GM18517 (cell line): ENCODE measurements around the gene ATF6.
A peak's percentile ranks its signal among the peaks of the same experiment; 100 is the strongest.

ENCODE experiments used
- ATAC-seq: cut with Tn5 transposase; IDR thresholded peaks from one replicate; pipeline ENCODE4 v1.9.1; 2021; ENCODE audit warnings: mild to moderate bottlenecking, moderate library complexity; ENCODE audit not compliant: unreplicated experiment

The ATF6 gene

DNA sequence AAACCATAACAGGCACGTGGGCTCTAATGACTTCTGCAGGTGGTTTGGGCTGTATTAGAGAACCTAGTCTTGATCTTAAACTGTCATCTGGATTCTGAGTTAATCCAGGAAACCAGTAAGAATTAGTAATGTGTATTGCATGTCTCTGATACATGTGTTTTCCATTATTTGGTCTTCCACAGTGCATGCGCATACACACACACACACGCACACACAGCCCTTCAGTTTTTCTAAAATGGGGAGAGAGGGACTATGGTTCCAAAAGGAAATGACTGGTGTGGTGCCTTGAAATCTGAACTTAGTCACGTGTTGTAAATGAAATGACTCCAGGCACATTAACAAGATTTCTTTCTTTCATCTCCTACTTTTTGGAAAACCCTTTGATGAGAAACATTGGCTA lies 190.0 kb downstream of the ATF6 start:
- ATAC-seq, result no peak

DNA sequence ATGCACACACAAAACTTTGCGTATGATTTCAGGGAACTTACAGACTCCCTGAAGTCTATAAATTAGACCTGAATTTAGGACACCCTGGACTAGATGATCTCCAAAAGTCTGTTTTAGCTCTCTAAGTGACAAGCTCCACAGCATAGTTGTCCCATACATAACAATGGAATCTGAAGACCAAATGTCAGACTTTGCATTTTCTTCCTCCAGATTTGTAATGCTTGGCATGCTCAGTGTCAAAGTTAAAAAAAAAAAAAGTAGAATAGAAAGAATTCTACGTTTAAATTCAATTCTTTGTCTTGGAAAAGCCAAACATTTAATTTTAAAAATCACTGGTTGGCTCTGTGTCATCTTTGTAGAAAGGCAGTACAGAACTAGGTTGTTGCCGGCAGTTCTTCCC lies 190.8 kb downstream of the ATF6 start:
- no peak for ATAC-seq

DNA sequence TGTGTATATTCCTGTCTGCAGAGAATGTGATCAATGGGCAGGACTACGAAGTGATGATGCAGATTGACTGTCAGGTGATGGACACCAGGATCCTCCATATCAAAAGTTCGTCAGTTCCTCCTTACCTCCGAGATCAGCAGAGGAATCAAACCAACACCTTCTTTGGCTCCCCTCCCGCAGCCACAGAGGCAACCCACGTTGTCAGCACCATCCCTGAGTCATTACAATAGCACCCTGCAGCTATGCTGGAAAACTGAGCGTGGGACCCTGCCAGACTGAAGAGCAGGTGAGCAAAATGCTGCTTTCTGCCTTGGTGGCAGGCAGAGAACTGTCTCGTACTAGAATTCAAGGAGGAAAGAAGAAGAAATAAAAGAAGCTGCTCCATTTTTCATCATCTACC lies 192.3 kb downstream of the ATF6 start:
- no peak for ATAC-seq

DNA sequence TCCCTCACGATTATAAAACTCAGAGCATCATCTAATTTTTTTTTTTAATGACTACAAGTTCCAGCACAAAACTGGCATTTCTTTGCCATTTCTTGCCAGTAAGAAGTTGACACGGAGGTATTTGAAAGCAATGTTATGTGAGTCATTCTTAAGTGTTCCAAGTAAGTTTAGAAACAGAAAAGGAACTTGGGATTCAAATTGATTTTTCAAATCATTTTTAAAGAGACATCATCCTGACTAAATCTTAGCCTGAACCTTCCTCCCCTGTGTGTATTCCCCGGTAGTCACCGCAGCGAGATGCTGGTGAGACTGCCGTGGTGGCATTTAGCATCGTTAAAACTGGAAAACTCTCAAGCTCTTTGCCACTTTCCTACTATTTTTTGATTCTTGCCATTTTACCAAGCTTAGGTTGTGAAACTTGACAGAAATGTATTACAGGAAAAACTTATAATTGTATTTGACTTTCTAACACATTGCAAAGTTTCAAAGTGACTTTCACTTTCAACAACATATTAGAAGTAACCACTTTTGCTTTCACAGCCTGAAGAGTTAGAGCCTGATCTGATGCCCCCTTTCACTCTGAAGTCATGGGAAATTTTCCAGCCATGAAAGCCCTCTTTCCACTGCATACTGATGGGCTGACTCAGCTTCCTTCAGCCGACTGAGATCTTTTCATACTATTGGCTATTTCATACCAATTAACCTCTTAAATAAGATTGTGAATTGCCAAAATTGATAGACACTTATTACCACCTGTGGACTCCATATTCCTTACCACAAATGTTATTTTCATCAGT lies 196.2 kb downstream of the ATF6 start:
- ATAC-seq, result peak; percentile 79

DNA sequence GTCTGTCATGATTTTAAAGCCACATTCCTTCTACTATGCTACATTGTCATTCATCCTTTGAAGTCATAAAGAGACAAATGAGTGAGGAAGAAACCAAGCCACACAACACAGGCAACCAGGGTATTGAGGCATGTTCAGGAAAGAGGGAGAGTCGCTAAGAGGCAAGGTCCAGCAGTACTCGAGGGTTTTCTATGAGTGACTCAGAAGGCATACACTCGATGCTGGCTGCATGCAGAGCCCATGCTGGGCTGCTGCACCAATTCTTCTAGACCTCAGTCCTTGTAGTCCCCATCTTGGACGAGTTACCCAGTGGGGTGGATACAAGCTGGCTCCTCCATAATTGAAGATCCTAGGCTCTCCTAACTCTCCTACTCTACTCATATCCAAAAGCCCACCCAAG lies 199.9 kb downstream of the ATF6 start:
- no peak for ATAC-seq

DNA sequence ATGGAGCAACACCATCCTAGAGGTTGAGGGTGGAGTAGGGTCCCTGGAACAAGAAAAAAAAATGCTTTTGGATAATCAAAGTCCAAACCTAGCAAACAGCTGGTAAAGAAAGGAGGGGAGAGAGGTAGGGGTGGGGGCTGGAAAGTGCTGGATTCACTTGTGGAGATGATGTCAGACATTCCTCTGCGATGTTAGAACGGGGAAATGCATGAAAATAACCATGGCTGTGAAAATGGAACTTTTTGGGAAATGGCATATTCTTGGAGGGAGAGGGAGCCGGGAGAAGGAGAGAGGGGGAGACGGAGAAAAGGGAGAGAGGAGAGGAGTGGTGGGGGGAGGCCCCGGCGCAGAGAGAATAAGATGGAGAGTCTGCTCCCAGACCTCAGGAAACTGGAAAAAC lies 203.9 kb downstream of the ATF6 start:
- ATAC-seq, result no peak

DNA sequence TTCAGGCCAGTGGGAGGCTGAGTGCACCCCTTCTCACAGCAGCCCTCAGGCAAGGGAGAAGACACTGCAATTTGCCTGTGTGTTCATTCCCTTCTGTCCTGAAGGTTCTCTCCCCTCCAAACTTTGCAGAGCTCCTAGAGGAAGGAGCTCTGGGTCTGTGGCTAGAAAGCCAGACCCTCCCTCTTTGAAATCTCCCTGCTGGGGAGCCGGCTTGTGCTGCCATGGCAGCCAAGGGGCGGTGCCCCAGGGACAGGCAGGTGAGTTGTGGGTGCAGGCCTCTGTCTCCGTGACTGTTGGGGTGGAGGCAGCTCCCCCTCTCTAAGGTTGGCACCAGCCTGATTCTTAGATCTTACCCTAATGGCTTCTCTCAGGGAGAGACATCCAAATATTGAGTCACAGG lies 204.5 kb downstream of the ATF6 start:
- ATAC-seq, result no peak

DNA sequence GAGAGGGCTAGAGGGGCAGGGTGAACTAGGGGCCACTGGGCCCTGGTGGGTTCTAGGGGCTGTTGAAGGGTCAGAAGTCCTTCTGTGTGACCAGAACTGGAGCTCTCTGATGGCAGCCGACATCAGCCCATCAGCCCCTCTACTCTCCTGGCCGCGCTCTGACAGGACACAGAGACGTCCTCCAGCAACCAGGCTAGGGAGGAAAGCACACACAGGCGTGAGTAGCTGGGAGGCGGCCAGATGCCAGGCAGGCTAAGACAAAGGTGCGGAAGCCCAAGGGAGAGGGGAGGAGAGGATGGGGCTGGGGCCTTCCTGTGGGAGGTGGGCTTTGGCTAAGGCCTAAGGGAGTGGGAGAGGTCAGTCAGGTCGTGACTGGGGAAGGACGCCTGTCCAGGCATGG lies 206.7 kb downstream of the ATF6 start:
- ATAC-seq, result no peak

DNA sequence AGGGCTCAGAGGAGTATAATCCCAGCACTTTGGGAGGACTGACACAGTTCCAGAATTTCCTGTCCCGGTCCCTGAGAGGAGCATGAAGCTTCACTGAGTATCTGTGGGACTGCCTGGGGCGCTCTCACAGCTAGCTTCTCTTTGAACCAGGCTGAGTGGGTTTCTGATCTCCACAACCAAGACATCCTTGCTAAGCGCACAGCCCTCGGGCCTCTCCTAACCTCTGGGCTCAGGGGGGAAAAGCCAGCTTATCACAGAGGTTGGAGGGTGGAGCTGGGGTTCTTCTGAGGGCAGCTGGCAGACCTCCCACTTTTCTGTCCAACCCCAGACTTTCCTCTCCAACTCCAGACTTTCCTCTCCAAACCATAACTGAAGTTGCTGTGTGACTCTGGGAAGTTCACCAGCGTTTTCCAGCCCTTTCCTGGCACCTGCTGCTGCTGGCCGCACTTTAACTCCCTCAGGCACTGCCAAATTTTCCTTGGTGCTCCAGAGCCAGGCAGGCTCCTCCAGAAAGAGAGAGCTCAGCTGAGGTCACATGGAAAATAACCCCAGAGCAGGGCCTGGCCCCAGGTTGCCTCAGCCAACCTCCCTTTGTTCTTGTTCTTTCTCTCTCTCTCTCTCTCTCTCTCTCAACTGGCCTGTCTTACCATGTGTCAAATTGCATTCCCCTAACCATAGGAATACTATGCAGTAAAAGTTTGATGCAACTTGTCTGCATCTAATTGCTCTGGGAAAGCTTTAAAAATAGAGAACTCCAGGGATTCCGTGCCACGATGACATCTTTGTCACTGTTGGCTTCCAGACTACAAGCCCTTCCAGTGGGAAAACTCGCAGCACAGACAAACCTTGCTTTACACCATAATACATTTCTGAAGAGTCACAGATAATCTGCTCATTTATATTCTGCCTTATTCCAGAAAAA lies 208.1 kb downstream of the ATF6 start:
- ATAC-seq, result no peak

DNA sequence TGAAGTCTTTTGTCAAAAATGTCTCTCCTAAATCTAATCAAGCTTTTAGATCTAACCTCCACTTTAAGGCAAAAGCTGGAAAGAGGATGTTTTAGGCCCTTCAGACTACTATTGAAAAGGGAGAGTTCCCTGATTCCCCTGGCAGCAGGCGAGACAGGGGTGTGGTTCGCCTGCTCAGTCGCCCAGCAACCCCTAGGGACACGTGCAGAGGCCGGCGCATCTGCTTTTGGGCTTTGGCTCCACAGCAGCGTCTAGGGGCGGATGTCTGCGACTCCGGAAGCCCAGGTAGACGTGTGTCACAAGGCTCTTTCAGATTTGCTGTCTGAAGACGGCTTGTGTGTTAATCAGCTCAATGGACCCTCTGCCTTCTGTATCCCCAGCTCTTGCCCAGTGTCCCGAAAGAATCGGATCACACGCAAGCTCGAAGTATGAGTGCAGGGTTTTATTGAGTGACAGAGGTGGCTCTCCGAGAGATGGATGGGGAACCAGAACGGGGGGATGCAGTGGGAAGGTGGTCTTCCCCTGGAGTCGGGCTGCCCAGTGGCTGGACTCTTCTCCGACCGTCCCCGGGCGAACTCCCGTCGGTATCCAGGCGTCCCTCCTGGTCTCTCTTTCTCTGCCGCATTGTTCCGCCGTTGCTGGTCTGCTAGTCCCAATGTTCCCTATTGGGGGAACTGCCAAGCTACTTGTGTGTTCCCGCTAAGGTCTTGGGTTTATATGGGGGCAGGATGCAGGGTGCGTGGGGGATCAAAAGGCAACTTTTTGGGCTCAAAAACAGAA lies 212.1 kb downstream of the ATF6 start:
- no peak for ATAC-seq

DNA sequence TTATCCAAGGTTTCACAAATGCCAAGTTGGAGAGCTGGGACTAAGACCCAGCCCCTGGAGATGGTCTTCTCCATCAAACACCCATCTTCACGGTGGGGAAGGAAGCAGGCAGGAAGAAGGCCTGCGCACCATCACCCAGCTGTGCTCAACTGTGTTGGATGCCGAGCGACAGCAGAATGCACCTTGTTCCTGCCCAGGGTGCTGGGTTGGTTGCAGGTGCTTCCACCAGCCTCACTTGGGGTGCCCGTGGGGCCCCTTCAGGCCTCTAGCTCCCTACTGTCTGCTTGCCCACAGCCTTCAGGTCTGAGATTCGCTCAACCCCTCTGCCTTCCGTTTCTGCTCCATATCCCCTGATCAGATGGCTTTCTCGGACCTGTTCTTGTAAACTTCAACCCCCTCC lies 215.0 kb downstream of the ATF6 start:
- no peak for ATAC-seq

DNA sequence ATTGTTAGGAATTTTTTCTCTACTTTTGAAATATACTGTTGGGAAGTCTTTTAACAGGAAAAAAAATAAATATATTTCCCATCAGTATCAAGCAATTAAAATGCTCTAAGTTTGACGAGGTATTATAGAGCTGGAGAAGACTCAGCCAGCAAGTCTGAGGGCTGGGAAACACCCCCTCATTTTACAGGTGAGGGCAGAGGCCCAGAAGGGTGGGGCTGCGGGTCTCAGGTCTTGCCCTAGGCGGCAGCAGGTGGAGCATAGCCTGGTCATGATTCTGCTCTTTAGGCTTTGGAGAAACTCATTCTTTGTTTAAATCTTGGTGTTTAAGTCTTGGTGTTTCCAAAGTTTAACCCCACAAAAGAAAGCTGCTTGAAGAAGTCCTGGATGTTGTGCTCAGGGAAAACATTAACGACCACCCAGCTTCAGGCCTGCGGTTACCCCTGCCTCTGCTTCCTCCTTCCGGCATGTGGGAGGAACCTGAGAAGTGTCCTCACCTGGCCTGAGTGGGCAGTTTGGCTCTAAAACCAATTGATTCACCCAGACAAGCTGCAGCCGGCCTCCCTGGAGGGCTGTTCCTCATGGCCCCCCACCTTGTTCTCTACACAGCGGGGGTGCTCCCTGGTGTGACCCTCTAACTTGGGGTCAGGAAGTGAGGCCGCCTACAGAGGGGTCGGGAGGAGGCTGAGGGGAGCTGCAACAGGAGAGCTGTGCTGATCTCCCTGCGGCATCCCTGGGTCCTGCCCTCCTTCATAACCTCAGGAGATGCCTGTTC lies 215.8 kb downstream of the ATF6 start:
- ATAC-seq, result no peak

DNA sequence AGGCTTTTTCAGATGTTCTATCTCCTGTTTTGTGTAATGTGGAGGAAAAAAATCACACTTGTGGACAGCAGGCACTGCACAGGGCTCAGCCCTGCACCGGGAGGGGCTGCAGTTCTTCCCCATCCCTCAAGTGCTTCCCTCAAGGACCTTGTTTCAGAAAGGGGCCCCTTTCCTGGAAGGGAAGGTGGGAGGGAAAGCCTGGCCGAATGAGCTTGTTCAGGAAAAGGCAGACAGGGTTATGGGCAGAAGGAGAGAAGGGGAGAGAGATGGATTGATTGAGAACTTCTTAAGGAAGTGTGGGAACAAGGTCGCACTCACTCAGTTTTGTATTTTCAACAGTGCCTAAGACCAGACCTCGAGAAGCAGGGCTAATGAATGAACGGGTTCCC lies 216.4 kb downstream of the ATF6 start:
- ATAC-seq, result no peak

DNA sequence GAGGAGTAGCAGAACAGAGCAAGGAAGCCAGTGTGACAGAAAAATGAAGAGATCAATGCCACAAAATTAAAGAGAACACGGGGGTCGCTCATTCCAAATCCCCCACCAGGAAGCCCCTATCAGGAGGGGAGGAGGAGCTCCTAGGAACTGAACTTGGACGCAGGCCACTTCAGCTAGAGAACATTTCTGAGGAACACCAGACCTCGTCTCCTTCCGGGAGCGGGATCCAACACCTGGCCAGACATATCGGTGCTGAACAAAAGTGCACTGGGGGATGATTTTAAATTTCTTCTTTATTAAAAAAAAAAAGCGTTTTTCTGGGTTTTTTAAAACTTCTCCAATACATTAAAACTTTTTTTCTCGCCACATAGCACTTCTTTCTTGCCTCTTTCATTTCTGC lies 216.8 kb downstream of the ATF6 start:
- ATAC-seq, result no peak

DNA sequence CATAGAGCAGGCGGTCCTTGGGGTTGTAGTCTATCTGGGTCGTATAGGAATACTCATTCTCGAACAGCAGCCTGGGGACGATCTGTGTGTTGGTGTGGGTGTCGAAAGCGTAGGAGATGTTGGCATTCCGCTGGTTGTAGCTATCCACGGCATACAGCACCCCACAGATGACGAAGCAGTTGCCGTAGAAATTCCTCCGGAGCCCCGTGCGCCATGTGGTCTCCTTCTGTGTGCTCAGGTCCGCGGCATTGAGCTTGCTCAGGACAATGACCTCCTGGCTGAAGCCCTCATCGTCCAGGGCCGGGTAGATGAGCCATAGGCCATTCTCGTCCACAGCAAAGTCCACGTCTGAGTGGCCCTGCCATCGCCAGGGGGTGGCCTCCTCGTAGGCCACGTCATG lies 217.6 kb downstream of the ATF6 start:
- ATAC-seq, result no peak

DNA sequence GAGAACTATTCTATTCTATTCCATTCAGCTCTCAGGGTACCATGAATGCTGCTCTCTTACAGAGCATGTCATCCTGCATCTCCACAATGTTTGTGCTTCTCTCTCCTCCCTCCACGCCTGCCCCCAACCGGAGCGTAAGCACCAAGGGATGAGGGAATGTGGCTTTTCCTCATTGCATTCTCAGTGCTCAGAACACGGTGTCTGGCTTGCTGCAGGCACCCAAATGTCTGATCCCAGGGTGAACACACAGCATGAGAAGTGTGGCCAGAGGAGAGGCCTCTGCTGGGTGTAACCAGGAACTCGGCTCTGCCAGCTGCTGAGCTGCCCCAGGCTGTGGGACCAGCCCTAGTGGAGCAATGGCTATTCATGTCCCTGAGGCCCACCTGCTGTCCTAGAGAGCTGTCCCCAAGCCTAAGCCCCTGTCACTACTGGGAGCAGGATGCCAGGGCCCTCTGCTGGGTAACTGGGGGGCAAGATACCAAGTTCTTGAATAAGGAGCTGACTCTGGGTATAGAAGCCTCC lies 219.2 kb downstream of the ATF6 start:
- no peak for ATAC-seq

DNA sequence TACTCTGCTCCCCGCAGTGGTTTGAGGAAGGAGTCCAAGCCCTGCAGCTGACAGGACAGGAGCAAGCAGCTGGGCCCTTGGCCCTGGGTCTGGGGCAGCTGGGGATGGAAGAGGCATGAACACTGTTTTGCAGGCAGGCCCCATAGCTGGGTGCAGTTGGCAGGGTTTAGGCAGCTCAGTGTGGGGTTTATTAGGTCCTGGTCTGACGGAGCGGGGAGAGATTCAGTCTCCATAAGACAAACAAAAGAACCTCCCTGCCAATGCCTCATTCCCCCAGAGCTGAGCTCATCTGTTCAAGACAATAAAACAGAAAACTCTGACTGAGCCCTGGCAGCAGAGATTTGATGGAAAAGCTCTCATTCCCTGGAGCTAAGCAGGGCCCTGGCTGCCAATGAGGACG lies 220.2 kb downstream of the ATF6 start:
- no peak for ATAC-seq

DNA sequence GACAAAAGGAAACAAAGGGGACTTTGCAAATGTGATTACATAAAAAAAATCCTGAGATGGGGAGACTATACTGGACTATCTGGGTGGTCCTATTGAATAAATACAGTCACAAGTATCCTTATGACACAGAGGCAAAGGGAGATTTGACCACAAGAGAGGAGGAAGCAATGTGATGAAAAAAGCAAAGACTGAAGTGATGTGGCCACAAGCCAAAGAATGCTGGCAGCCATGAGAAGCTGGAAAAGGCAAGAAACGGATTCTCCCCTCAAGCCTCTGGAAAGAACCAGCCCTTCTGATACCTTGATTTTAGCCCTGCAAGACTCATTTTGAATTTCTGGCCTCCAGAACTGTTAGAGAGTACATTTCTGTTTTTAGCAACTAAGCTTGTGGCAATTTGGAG lies 221.2 kb downstream of the ATF6 start:
- ATAC-seq, result no peak

DNA sequence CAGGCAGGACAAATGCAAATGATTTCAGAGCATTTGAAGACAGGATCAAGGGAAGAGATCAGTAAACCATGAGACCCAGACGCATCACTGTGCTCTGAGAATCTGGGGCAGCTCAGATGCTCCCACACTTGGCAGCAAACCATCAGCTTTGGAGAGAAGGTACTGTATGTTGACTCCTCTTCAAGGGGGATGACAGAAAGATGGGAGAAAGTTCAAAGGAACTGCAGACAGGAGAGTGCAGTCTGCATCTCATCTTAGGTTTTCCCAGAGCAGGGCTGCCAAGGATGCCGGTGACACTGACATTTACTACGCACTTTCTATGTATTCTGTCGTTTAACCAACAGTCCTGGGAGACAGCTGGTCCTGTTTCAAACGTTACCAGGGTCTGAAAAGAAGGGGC lies 221.8 kb downstream of the ATF6 start:
- ATAC-seq, result no peak

DNA sequence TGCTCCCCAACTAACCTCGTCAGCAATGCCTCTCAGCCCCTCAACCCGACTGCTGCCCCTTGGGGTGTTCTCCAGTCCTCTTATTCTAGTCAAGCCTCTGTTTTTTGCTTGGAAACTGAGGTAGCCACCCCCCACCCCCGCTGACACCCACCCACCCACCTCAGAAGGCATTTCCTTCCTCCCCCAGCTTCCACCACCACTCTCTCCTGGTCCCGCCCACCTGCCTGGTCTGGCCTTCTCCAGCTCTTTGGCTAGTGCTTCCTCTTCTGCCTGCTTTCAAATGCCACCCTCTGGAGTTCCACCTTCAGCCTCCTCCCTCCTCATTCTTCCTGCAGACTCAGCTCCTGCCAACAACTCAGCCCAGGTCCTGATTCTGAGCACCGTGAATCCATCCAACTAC lies 222.3 kb downstream of the ATF6 start:
- no peak for ATAC-seq

DNA sequence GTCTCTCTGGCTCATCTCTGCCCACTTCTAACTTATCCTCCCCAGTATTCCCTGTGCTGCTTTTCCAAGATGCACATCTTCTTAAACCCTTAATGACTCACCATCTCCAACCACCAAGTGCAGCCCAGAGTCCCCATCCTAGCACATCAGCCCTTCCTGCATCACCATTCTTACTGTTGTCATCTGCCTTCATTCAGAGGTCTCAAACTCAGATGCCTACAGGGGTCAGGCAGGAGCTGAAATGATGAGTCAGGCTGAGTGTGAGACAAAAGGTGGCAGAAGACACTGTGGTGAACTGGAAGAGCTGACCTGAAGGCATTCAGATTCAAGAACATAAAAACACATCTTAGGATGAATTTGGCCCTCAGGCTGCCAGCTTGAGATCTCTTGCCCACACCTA lies 223.0 kb downstream of the ATF6 start:
- no peak for ATAC-seq
